ENCODE measurements around the gene HEXA.
A peak's percentile ranks its signal among the peaks of the same experiment; 100 is the strongest.

The HEXA gene

DNA sequence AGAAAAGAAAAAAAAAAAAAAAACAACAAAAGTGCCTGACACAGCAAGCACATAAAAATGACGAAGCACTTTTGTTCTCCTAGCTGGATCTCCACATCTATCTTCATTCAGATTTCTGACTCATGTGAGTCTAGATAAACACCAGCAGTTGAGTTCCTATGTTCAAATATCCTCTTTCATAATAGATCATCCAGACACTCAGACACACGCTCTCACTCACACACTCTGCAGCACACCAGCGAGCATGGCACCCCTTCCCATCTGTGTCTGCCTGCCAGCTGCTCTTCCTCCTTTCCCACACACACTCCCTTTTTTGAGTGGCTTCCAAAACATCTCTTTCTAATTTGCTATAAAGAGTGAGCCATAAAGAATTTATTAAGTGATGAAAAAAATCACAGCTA, 36.0 kb downstream of the HEXA start (continued):
- no peak for TF ChIP-seq ZNF473 (tag by site-specific recombination; IDR thresholded peaks at IDR 0.05)
- no peak for TF ChIP-seq ZNF623 (tag by site-specific recombination; IDR thresholded peaks at IDR 0.05)
- 0 out of 2 replicates have a peak, but pooled peaks have one; percentile 21 for TF ChIP-seq GFI1B (tag by site-specific recombination; IDR thresholded peaks at IDR 0.05)
- TF ChIP-seq, protein P1, sequence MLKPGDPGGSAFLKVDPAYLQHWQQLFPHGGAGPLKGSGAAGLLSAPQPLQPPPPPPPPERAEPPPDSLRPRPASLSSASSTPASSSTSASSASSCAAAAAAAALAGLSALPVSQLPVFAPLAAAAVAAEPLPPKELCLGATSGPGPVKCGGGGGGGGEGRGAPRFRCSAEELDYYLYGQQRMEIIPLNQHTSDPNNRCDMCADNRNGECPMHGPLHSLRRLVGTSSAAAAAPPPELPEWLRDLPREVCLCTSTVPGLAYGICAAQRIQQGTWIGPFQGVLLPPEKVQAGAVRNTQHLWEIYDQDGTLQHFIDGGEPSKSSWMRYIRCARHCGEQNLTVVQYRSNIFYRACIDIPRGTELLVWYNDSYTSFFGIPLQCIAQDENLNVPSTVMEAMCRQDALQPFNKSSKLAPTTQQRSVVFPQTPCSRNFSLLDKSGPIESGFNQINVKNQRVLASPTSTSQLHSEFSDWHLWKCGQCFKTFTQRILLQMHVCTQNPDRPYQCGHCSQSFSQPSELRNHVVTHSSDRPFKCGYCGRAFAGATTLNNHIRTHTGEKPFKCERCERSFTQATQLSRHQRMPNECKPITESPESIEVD (tag by site-specific recombination; IDR thresholded peaks at IDR 0.05) = peak; percentile 17; the same call in 1 of the 2 replicates
- TF ChIP-seq ZNF518A (tag by site-specific recombination; conservative IDR thresholded peaks at IDR 0.05; ENCODE audit: low read depth) = no peak
- no peak for TF ChIP-seq ZNF324 (tag by site-specific recombination; IDR thresholded peaks at IDR 0.05)
- peak; percentile 56 for TF ChIP-seq SP7 (tag by site-specific recombination; IDR thresholded peaks at IDR 0.05)
- no peak for TF ChIP-seq ZNF555 (tag by site-specific recombination; conservative IDR thresholded peaks at IDR 0.05)
- peak; percentile 38; the same call in 1 of the 2 replicates for TF ChIP-seq GLIS1 (tag by site-specific recombination; IDR thresholded peaks at IDR 0.05)
- TF ChIP-seq ATF2 (tag by site-specific recombination; IDR thresholded peaks at IDR 0.05; ENCODE audit: low read depth) = no peak
- TF ChIP-seq, protein P2, sequence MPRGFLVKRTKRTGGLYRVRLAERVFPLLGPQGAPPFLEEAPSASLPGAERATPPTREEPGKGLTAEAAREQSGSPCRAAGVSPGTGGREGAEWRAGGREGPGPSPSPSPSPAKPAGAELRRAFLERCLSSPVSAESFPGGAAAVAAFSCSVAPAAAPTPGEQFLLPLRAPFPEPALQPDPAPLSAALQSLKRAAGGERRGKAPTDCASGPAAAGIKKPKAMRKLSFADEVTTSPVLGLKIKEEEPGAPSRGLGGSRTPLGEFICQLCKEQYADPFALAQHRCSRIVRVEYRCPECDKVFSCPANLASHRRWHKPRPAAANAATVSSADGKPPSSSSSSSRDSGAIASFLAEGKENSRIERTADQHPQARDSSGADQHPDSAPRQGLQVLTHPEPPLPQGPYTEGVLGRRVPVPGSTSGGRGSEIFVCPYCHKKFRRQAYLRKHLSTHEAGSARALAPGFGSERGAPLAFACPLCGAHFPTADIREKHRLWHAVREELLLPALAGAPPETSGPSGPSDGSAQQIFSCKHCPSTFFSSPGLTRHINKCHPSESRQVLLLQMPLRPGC (tag by site-specific recombination; IDR thresholded peaks at IDR 0.05) = peak; percentile 44; the same call in 1 of the 2 replicates
- TF ChIP-seq ZNF548 (tag by site-specific recombination; IDR thresholded peaks at IDR 0.05) = no peak
- no peak for TF ChIP-seq KLF10 (tag by site-specific recombination; IDR thresholded peaks at IDR 0.05)
- TF ChIP-seq ZNF391 (tag by site-specific recombination; IDR thresholded peaks at IDR 0.05; ENCODE audit: borderline replicate concordance, low read depth) = no peak
- TF ChIP-seq ZNF792 (tag by site-specific recombination; IDR thresholded peaks at IDR 0.05) = no peak
- TF ChIP-seq ZBTB10 (tag by site-specific recombination; IDR thresholded peaks at IDR 0.05) = no peak
- no peak for TF ChIP-seq ZNF768 (tag by site-specific recombination; IDR thresholded peaks at IDR 0.05)
- no peak for TF ChIP-seq ZBTB7A (tag by site-specific recombination; IDR thresholded peaks at IDR 0.05; ENCODE audit: low read depth)
- TF ChIP-seq ZNF37A (tag by site-specific recombination; IDR thresholded peaks at IDR 0.05) = no peak
- no peak for TF ChIP-seq ZNF132 (tag by site-specific recombination; IDR thresholded peaks at IDR 0.05; ENCODE audit: borderline replicate concordance)
- no peak for TF ChIP-seq ZNF157 (tag by site-specific recombination; IDR thresholded peaks at IDR 0.05)
- TF ChIP-seq, protein P3, sequence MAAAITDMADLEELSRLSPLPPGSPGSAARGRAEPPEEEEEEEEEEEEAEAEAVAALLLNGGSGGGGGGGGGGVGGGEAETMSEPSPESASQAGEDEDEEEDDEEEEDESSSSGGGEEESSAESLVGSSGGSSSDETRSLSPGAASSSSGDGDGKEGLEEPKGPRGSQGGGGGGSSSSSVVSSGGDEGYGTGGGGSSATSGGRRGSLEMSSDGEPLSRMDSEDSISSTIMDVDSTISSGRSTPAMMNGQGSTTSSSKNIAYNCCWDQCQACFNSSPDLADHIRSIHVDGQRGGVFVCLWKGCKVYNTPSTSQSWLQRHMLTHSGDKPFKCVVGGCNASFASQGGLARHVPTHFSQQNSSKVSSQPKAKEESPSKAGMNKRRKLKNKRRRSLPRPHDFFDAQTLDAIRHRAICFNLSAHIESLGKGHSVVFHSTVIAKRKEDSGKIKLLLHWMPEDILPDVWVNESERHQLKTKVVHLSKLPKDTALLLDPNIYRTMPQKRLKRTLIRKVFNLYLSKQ (tag by site-specific recombination; IDR thresholded peaks at IDR 0.05; ENCODE audit: borderline replicate concordance) = no peak
- TF ChIP-seq ZEB2 (tag by site-specific recombination; IDR thresholded peaks at IDR 0.05) = peak; percentile 82
- TF ChIP-seq ZNF624 (tag by site-specific recombination; IDR thresholded peaks at IDR 0.05) = no peak
- TF ChIP-seq TRIM28 (IDR thresholded peaks at IDR 0.05; ENCODE audit: borderline replicate concordance, low read length) = no peak

All from HEK293 (cell line).